ENCODE measurements around the gene TSPO2. TPM values are rescaled to one million over a fixed set of nuclear protein-coding genes. Genes with fewer than 3 reads are reported as not detected.
A peak's percentile ranks its signal among the peaks of the same experiment; 100 is the strongest.
"Not testable (repeated sequence)": the region's sequence is repeated elsewhere in the genome, so short reads cannot be mapped to it uniquely, and the experiment has no call there.

Gene TSPO2, protein sequence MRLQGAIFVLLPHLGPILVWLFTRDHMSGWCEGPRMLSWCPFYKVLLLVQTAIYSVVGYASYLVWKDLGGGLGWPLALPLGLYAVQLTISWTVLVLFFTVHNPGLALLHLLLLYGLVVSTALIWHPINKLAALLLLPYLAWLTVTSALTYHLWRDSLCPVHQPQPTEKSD
- total RNA-seq, result not detected

DNA sequence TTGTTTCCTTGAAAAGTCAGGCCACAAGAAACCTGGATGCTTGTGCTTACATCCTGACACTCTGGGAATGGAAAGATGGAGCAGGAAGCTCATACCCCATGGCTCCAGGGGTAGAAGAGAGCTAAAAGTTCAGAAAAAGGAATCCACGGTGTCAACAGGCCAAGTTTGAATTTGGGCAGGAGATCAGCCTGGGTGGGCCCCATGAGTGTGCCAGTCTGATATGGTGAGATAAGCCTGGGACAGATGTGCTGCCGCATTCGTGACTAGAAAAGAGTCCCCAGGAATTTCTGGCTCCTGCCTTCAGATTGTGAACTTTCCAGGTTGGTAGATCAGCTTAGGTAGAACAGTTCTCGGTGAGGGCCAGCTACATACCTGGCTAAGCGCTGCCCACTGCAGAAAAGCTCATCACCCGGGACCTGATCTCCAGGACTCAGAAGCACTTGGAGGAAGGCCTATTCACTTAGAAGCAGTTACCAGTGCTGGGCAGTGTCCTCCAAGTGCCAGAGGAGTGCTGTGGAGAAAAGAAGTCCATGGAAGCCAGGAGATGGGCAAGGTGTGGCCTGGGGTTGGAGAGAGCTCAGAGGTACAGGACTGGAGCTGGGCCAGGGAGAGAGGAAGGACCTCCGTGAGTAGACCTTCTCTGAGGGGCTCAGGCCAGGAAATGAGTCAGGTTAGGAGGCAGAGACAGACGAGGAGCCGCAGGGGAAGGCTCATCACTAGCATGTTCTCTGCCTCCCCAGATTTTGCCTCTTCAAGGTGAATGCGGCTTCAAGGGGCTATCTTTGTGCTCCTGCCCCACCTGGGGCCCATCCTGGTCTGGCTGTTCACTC is at the start of gene TSPO2:
Gene TSPO2 (plus strand): TSS at position 242 of the 830 bp plus-strand sequence. CDS start 519 bp downstream, at position 761.
- no peak within 1 kb of the TSS for H3K27ac Mint-ChIP-seq
- peaks cover 3% of the 10 kb centered on the region for H3K4me1 Mint-ChIP-seq (ENCODE audit: low read depth)
- ChIA-PET CTCF (interaction anchor here (3.9 kb wide), 1 partner anchor 13 kb away, joined by 57 read pairs; no protein-coding TSS in a partner anchor), POLR2A (no interaction called here)
- DNase-seq, result no peak
- H3K9me3 Mint-ChIP-seq, result no peaks in the 10 kb centered on the region
- H3K4me3 Mint-ChIP-seq, result no peak within 1 kb of the TSS
- intact Hi-C loops (cut with micrococcal nuclease), result no loop called here
- H3K36me3 Mint-ChIP-seq, result peaks cover 4% of the 10 kb centered on the region
- no peaks in the 10 kb centered on the region for H3K27me3 Mint-ChIP-seq

DNA sequence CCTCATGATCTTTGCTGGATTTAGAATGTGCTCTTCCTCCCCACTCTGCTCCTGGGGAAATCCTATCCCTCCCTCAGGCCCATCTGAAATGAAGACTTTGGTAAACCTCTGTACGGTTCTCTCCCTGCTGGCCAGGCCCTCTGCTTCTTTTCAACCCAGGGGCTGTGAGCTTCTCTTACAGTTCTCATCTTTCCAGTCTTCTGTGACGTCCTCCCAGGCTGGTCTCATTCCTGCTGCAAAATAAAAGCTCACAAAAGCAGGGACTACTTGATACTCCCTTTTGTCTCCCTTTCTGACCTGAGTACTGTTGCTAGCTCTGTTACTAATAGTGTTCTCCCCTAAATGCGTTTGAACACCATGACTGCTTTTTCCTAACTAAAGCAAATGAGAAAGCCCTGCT is 49.5 kb upstream of the TSPO2 start:
- Mint-ChIP-seq H3K36me3 (no peaks in the 10 kb centered on the region), H3K4me3 (no peak overlapping the region), H3K27me3 (peaks cover 26% of the 10 kb centered on the region), H3K9me3 (no peaks in the 10 kb centered on the region), H3K27ac (no peak overlapping the region), H3K4me1 (ENCODE audit: low read depth) (no peaks in the 10 kb centered on the region)
- ChIA-PET CTCF (no interaction called here), POLR2A (no interaction called here)
- no peak for DNase-seq
- intact Hi-C loops (cut with micrococcal nuclease), result no loop called here

DNA sequence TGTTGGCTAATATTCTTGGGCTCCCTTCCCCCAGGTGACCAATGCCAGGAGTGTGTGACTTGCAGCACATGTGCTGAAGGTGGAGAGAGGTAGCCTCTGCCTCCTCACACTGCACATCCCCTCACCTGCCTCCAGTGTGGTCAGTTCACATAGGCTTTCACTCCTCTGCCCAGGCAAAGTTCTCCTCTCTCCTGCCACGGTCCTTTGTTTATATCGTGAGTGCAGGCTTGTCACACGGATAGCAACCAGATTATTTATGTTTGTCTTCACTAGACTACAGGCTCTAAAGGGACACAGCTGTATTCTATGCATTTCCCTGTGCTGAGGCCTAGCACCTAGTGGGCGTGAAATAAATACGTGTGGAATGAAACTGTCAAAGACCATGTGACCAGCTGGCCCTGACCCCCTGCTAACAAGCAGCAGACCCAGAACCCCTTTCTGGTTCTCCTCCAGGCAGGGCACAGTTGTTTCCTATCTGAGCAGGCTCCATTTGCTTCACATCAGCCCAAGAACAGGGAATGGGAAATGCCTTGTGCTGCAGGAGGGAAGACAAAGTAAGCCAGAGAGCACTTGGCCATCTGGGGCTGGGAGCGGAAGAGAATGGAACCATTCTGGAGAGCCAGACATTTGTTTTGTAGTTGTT is 45.6 kb upstream of the TSPO2 start:
- peaks cover 24% of the 10 kb centered on the region for H3K27me3 Mint-ChIP-seq
- CTCF ChIA-PET, result interaction anchor here (2.3 kb wide), 1 partner anchor 31 kb away, joined by 16 read pairs; no protein-coding TSS in a partner anchor
- no peaks in the 10 kb centered on the region for H3K4me1 Mint-ChIP-seq (ENCODE audit: low read depth)
- POLR2A ChIA-PET, result no interaction called here
- no peaks in the 10 kb centered on the region for H3K9me3 Mint-ChIP-seq
- no peak for DNase-seq
- intact Hi-C loops (cut with micrococcal nuclease), result no loop called here
- H3K36me3 Mint-ChIP-seq, result no peaks in the 10 kb centered on the region
- no peak overlapping the region for H3K4me3 Mint-ChIP-seq
- H3K27ac Mint-ChIP-seq, result no peak overlapping the region

DNA sequence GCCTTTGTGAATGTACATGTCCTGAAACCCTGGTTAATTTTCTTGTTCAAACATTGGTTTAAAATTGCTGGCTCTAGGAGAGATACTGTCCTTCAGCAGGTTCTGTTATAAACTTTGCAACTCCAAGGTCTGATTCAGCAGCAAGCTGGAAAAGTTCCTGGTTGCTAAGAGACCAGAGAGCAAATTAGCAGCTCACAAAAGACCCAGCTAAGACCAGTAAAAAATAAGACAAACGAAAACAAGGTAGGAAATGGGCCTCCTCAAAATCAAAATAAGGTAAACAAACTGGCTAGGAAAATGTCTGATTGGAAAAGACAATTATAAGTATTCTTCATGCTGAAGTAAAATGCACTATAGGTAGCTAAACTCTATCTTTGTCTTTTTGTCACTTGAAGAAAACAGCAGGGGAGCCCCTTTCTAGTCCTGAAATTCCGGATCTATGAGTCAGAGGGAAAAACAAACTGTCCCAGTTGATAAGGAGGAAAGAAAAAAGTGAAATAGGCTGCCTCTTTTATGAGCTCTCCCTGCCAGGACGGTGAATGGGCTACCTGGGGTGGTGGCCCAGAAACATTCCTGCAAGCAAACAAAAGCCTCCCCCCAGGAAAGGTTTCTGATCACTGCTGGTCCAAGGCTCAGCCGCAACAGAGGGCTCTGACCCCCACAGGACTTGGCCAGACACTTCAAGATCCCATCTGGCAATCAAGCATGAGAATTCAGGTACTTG is 44.9 kb upstream of the TSPO2 start:
- Mint-ChIP-seq H3K27ac (no peak overlapping the region), H3K4me3 (no peak overlapping the region), H3K36me3 (no peaks in the 10 kb centered on the region), H3K27me3 (peaks cover 21% of the 10 kb centered on the region), H3K4me1 (ENCODE audit: low read depth) (no peaks in the 10 kb centered on the region), H3K9me3 (no peaks in the 10 kb centered on the region)
- ChIA-PET POLR2A (no interaction called here), CTCF (interaction anchor here (0.6 to 2.3 kb wide), 3 partner anchors 30 to 144 kb away, joined by 3 to 16 read pairs (median 7); partner anchors contain the start of gene UNC5CL)
- intact Hi-C loops (cut with micrococcal nuclease), result no loop called here
- DNase-seq, result no peak

DNA sequence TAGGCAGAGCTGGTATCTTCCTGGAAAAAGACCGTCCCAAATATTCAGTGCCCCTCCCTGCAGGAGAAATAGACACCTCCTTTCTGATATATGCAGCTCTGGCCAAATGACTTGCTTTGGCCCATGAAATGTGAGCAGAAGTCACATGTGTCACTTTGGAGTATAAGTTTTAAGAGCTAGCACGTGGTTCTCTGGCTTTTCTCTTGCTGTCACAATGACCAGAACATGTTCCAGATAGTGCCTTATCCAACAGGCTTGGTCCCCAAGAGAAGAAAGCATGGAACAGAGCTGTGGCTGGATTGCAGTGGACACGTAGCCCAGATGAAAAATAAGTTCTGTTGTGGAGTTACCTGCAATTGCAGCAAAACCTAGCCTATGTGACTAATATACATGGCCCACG is 43.6 kb upstream of the TSPO2 start:
- DNase-seq, result no peak
- POLR2A ChIA-PET, result no interaction called here
- CTCF ChIA-PET, result interaction anchor here (0.9 to 2.3 kb wide), 4 partner anchors 11 to 49 kb away, joined by 3 to 16 read pairs (median 6); partner anchors contain the start of gene UNC5CL
- H3K27me3 Mint-ChIP-seq, result peaks cover 21% of the 10 kb centered on the region
- no peaks in the 10 kb centered on the region for H3K36me3 Mint-ChIP-seq
- no peaks in the 10 kb centered on the region for H3K4me1 Mint-ChIP-seq (ENCODE audit: low read depth)
- H3K27ac Mint-ChIP-seq, result no peak overlapping the region
- intact Hi-C loops (cut with micrococcal nuclease), result no loop called here
- H3K9me3 Mint-ChIP-seq, result no peaks in the 10 kb centered on the region
- no peak overlapping the region for H3K4me3 Mint-ChIP-seq

DNA sequence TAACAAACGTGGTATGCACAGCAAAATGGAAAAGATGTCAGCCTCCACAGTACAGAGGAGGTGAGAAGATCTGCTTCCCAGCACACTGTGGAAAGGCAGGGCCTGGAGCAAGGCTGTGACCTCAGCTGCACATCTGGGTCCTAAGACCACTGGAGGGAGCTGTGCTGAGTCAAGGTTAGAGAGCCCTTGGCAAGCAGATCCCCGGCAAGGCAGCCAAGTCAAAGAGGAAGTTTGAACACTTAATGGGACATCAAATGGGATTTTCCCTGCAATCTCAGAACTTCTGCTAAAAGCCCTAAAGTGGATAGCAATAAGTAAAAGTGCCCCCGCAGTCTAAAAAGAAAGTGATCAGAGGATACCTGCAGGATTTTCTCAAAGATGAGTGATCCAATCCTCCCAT is 42.7 kb upstream of the TSPO2 start:
- Mint-ChIP-seq H3K27ac (no peak overlapping the region), H3K36me3 (no peaks in the 10 kb centered on the region), H3K9me3 (no peaks in the 10 kb centered on the region), H3K27me3 (peaks cover 21% of the 10 kb centered on the region), H3K4me1 (ENCODE audit: low read depth) (no peaks in the 10 kb centered on the region), H3K4me3 (no peak overlapping the region)
- DNase-seq, result peak; percentile 17
- POLR2A ChIA-PET, result no interaction called here
- CTCF ChIA-PET, result interaction anchor here (2.1 kb wide), 1 partner anchor 10 kb away, joined by 6 read pairs; no protein-coding TSS in a partner anchor
- intact Hi-C loops (cut with micrococcal nuclease), result no loop called here

DNA sequence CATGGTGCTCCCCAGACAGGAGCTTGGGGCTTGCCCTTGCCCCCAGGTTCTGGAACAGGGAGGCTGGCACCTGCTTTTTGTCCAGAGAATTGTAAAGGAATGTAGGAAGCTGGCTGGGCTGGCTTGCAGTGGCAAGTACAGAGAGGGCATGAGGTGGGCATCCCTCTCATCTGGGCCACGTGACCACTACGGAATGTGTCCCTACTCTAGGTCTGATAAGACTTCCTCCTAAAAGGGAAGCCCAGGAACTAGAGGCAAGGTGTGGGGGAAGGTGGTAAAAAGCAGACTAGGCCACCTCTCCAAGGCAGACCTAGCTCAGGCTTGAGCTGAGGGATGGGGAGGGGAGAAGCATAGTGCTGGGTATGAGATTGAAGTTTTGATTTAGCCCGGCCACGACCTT is 42.0 kb upstream of the TSPO2 start:
- H3K36me3 Mint-ChIP-seq, result no peaks in the 10 kb centered on the region
- H3K4me3 Mint-ChIP-seq, result no peak overlapping the region
- H3K27me3 Mint-ChIP-seq, result peaks cover 20% of the 10 kb centered on the region
- no peaks in the 10 kb centered on the region for H3K4me1 Mint-ChIP-seq (ENCODE audit: low read depth)
- DNase-seq, result no peak
- POLR2A ChIA-PET, result no interaction called here
- intact Hi-C loops (cut with micrococcal nuclease), result no loop called here
- no peaks in the 10 kb centered on the region for H3K9me3 Mint-ChIP-seq
- CTCF ChIA-PET, result interaction anchor here (1.2 to 2.1 kb wide), 2 partner anchors 9 to 27 kb away, joined by 3 to 6 read pairs; no protein-coding TSS in a partner anchor
- H3K27ac Mint-ChIP-seq, result no peak overlapping the region

DNA sequence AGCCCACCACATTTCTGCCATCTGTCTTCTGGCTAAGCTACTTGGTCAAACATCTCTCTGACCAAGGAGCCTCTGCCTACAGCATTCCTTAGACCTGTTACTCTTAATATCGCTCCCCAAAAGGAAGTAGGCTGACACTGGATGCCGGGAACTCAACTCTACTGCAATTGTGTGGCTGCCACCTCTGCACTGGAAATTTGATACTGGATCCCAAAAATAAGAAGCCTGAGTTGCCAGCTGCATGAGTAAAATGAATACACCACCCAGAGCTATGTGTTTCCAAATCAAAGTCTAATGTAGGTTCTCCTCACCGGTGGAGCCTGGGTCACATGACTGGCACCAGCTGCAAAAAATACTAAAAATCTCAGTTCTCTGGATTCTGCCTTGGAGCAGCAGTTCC is 40.1 kb upstream of the TSPO2 start:
- no peak overlapping the region for H3K4me3 Mint-ChIP-seq
- H3K27ac Mint-ChIP-seq, result no peak overlapping the region
- no peaks in the 10 kb centered on the region for H3K9me3 Mint-ChIP-seq
- peaks cover 16% of the 10 kb centered on the region for H3K27me3 Mint-ChIP-seq
- POLR2A ChIA-PET, result no interaction called here
- CTCF ChIA-PET, result interaction anchor here (0.8 kb wide), 1 partner anchor 26 kb away, joined by 5 read pairs; no protein-coding TSS in a partner anchor
- H3K4me1 Mint-ChIP-seq (ENCODE audit: low read depth), result no peaks in the 10 kb centered on the region
- no peak for DNase-seq
- no peaks in the 10 kb centered on the region for H3K36me3 Mint-ChIP-seq
- intact Hi-C loops (cut with micrococcal nuclease), result no loop called here

DNA sequence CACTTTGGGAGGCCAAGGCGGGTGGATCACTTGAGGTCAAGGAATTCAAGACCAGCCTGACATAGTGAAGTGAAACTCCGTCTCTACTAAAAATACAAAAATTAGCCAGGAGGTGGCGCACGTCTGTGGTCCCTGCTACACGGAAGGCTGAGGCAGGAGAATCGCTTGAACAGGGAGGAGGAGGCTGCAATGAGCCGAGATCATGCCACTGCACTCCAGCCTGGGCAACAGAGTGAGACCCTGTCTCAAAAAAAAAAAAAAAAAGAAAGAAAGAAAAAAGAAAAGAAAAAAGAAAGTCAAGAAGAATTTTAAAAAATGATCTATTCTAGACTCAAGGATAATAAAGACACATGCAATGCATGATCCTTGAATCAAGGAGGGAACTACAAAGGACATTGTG is 36.0 kb upstream of the TSPO2 start:
- DNase-seq, result peak; percentile 64
- intact Hi-C loops (cut with micrococcal nuclease), result loop anchor here (1.0 kb wide), 3 partner anchors 21 to 176 kb away; no protein-coding TSS in a partner anchor
- H3K4me1 Mint-ChIP-seq (ENCODE audit: low read depth); POLR2A ChIA-PET; H3K9me3 Mint-ChIP-seq; H3K27ac Mint-ChIP-seq; H3K36me3 Mint-ChIP-seq; H3K4me3 Mint-ChIP-seq: not testable (repeated sequence)
- CTCF ChIA-PET, result interaction anchor here (1.0 kb wide), 1 partner anchor 22 kb away, joined by 3 read pairs; no protein-coding TSS in a partner anchor
- peaks cover 15% of the 10 kb centered on the region for H3K27me3 Mint-ChIP-seq

DNA sequence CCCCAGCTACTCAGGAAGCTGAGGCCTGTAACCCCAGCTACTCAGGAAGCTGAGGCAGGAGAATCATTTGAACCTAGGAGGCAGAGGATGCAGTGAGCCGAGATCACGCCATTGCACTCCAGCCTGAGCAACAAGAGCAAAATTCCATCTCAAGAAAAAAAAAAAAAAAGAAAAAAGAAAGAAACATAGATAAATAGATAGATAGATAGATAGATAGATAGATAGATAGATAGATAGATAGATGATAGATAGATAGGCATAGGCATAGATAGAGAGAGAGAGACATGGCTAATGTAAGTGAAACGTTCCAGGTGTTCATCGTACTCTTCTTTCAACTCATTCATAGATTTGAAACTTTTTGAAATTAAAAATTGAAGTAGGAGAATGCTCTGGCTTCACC is 35.3 kb upstream of the TSPO2 start:
- H3K27ac Mint-ChIP-seq; POLR2A ChIA-PET; H3K9me3 Mint-ChIP-seq; H3K36me3 Mint-ChIP-seq; DNase-seq; H3K4me3 Mint-ChIP-seq; H3K4me1 Mint-ChIP-seq (ENCODE audit: low read depth): not testable (repeated sequence)
- peaks cover 11% of the 10 kb centered on the region for H3K27me3 Mint-ChIP-seq
- intact Hi-C loops (cut with micrococcal nuclease), result loop anchor here (1.0 kb wide), 3 partner anchors 20 to 175 kb away; no protein-coding TSS in a partner anchor
- CTCF ChIA-PET, result interaction anchor here (1.0 kb wide), 1 partner anchor 21 kb away, joined by 3 read pairs; no protein-coding TSS in a partner anchor

DNA sequence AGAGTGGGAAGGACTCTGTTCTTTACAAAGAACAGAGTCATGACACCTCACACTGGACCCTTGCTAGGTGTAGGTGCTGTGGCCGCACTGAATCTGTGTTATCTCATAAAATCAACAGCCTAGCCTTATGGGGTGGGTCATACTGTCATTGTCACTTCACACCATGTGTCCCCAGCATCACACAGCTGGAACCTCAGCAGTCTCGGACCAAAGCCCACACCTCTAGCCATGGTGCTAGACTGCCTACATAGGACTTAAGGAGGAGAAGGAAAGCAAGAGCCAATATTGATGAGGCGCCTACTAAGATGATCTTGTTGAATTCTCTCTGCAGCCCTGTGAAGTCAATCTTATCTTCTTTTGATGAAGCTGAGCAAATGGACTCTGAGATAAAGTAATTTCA is 34.3 kb upstream of the TSPO2 start:
- DNase-seq, result no peak
- H3K27me3 Mint-ChIP-seq, result peaks cover 9% of the 10 kb centered on the region
- H3K36me3 Mint-ChIP-seq, result no peaks in the 10 kb centered on the region
- POLR2A ChIA-PET, result no interaction called here
- H3K9me3 Mint-ChIP-seq, result no peaks in the 10 kb centered on the region
- no peak overlapping the region for H3K4me3 Mint-ChIP-seq
- CTCF ChIA-PET, result interaction anchor here (1.0 to 1.9 kb wide), 5 partner anchors 20 to 310 kb away, joined by 3 to 12 read pairs (median 6); partner anchors contain the start of gene UNC5CL
- H3K27ac Mint-ChIP-seq, result no peak overlapping the region
- H3K4me1 Mint-ChIP-seq (ENCODE audit: low read depth), result no peaks in the 10 kb centered on the region
- intact Hi-C loops (cut with micrococcal nuclease), result no loop called here
